Osteoblast (primary cell): Measurements from ENCODE around the gene NDUFA7. TPM values are rescaled to one million over a fixed set of nuclear protein-coding genes. Genes with fewer than 3 reads are reported as not detected.
"Not testable (repeated sequence)": the region's sequence is repeated elsewhere in the genome, so short reads cannot be mapped to it uniquely, and the experiment has no call there.

Experiments
- DNase-seq: peaks from one replicate; pipeline ENCODE4 v3.0.0; 2011; ENCODE audit warnings: low spot score, mixed read lengths; ENCODE audit not compliant: insufficient read length; ENCODE audit errors: missing footprints
- H2AFZ ChIP-seq: 2 replicates; pipeline ENCODE4 v1.6.0; 2011; ENCODE audit warnings: mild to moderate bottlenecking, low read length
- H3K27ac ChIP-seq: 2 replicates; pipeline ENCODE4 v1.5.1; 2011; ENCODE audit warnings: mild to moderate bottlenecking, low read depth, low read length, moderate library complexity
- H3K27me3 ChIP-seq: 2 replicates; pipeline ENCODE4 v1.6.0; 2012; ENCODE audit warnings: mild to moderate bottlenecking, control low read depth, inconsistent platforms, low read length, moderate library complexity; ENCODE audit not compliant: insufficient read depth
- H3K36me3 ChIP-seq: 2 replicates; pipeline ENCODE4 v1.5.1; 2011; ENCODE audit warnings: mild to moderate bottlenecking, low read length, control low read depth, moderate library complexity; ENCODE audit not compliant: insufficient read depth
- H3K4me1 ChIP-seq: 2 replicates; pipeline ENCODE4 v1.5.1; 2011; ENCODE audit warnings: mild to moderate bottlenecking, low read length, control low read depth, moderate library complexity; ENCODE audit not compliant: insufficient read depth
- H3K4me2 ChIP-seq: 2 replicates; pipeline ENCODE4 v1.6.0; 2011; ENCODE audit warnings: mild to moderate bottlenecking, low read length; ENCODE audit not compliant: insufficient read depth
- H3K4me3 ChIP-seq: fragments of 200-600 bp; sonication (generic); 3 replicates; pipeline ENCODE4 v1.5.1; 2012; ENCODE audit warnings: mild to moderate bottlenecking, low read length, inconsistent platforms; ENCODE audit not compliant: insufficient read depth
- H3K79me2 ChIP-seq: 2 replicates; pipeline ENCODE4 v1.6.0; 2012; ENCODE audit warnings: mild to moderate bottlenecking, low read length, control low read depth, inconsistent platforms; ENCODE audit not compliant: insufficient read depth
- H3K9me3 ChIP-seq: 2 replicates; pipeline ENCODE4 v1.5.1; 2011; ENCODE audit warnings: low read depth, low read length, control low read depth
- H4K20me1 ChIP-seq: 2 replicates; pipeline ENCODE4 v1.6.0; 2012; ENCODE audit warnings: mild to moderate bottlenecking, low read length, control low read depth; ENCODE audit not compliant: insufficient read depth
- total RNA-seq: library from RNA; depleted of rRNA; stranded (reverse); fragments of >200 nt; gene quantifications from 2 replicates; pipeline ENCODE4 v1.2.3, GENCODE V29; 2012
- TF ChIP-seq, protein P1 (sequence below): IDR thresholded peaks from 2 replicates; pipeline ENCODE4 v1.5.1; 2011; ENCODE audit warnings: mild to moderate bottlenecking, low read depth, low read length, moderate library complexity; ENCODE audit errors: extremely low read depth

The NDUFA7 gene
- total RNA-seq, 1 donor = 9.0 TPM

DNA sequence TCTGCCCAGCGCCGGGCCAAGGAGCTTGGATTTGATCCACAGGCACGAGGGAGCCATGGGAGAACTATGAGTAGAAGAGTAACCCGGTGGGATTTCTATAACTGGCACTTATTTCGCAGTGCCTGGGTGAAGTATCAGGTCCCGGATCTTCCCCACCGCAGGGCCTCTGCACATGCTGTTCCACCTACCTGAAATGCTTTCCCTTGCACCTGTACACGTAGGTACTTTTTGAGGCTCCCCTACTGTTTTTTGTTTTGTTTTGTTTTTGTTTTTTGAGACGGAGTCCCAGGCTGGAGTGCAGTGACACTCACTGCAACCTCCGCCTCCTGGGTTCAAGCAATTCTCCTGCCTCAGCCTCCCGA lies 22.3 kb upstream of the NDUFA7 start:
- H4K20me1 ChIP-seq = no peaks in the 10 kb centered on the region
- H2AFZ ChIP-seq = no peak overlapping the region
- no peaks in the 10 kb centered on the region for H3K36me3 ChIP-seq
- peaks cover 7% of the 10 kb centered on the region for H3K4me1 ChIP-seq
- no peaks in the 10 kb centered on the region for H3K9me3 ChIP-seq
- H3K79me2 ChIP-seq = no peaks in the 10 kb centered on the region
- peak; percentile 25 for DNase-seq
- H3K4me3 ChIP-seq = peak overlapping the region; percentile 43
- no peak overlapping the region for H3K27ac ChIP-seq
- peak overlapping the region; percentile 43 for H3K4me2 ChIP-seq
- H3K27me3 ChIP-seq = peaks cover 33% of the 10 kb centered on the region
- TF ChIP-seq, protein P1, sequence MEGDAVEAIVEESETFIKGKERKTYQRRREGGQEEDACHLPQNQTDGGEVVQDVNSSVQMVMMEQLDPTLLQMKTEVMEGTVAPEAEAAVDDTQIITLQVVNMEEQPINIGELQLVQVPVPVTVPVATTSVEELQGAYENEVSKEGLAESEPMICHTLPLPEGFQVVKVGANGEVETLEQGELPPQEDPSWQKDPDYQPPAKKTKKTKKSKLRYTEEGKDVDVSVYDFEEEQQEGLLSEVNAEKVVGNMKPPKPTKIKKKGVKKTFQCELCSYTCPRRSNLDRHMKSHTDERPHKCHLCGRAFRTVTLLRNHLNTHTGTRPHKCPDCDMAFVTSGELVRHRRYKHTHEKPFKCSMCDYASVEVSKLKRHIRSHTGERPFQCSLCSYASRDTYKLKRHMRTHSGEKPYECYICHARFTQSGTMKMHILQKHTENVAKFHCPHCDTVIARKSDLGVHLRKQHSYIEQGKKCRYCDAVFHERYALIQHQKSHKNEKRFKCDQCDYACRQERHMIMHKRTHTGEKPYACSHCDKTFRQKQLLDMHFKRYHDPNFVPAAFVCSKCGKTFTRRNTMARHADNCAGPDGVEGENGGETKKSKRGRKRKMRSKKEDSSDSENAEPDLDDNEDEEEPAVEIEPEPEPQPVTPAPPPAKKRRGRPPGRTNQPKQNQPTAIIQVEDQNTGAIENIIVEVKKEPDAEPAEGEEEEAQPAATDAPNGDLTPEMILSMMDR = no peak

DNA sequence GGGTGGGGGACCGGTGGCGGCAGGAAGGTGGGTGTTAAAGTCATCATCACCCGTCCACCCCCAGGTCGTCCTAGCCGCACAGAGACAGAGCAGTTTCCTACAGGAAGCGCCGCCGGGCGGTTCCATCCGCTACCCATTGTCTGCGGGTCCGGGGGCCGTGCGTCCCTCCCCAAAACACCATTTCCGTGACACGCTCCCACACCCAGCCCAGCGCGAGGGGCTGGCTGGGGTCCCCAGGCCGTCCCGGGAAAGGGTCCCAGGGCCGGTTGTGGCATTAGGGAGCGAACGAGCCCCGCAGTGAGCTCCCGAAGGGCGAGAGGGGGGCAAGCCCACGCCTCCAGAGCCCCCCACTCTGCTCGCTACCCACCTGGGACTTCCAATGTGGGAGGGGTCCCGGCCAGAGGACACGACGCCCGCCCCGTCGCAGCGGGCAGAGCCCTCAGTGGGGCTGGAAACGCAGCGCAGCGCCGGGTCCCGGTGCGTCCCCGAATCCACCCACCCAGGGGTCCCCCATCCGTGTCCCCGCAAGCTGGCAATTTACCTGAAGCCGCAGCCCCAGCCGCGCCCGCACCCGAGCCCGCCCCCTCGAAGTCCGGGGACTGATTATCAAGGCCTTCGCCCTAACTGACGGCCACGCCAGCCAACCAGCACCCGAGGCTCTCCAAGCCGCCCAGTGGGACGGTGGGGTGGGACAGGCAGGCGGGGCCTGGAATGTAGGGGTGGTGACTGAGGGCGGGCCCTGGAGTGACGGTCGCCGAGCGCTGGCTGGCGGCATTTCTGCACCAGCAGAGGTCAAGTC lies 21.7 kb upstream of the NDUFA7 start, which contains the start of gene KANK3:
TSS of gene KANK3 (minus strand) at position 579 of the 799 bp plus-strand sequence. CDS start 5,434 bp downstream, outside the sequence.
- Histone ChIP-seq H3K79me2 (no peaks in the 10 kb centered on the region), H3K4me2 (peak within 1 kb of the TSS; percentile 43)
- TF ChIP-seq, protein P1 = no peak

DNA sequence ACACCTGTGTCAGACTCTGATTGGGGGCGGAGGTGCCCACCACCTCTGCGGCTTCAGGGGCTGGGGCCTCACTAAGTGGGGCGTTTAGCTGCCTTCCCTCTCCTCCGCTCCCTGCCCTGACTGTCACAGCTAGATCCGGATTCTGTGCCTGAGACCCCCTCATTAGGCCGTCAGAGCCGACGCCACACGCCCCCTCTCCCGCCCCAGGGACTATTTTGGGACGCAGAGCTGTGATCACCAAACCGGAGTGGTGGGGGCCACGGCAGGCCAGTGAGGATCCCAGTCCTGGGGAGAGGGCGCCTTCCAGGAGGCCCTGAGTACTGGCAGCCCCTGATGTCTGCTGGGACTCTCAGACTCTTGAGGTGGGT lies 21.1 kb upstream of the NDUFA7 start:
- Histone ChIP-seq H3K27ac (no peak overlapping the region), H3K4me2 (no peak overlapping the region)
- TF ChIP-seq, protein P1 = no peak

More for the DNA sequence above, 21.7 kb upstream of the NDUFA7 start, which contains the start of gene KANK3:
- H3K36me3 ChIP-seq = no peaks in the 10 kb centered on the region
- H3K4me3 ChIP-seq = peak within 1 kb of the TSS; percentile 43
- no peak within 1 kb of the TSS for H3K27ac ChIP-seq
- H3K9me3 ChIP-seq = no peaks in the 10 kb centered on the region
- peaks cover 5% of the 10 kb centered on the region for H3K4me1 ChIP-seq
- DNase-seq = peak; percentile 99
- H4K20me1 ChIP-seq = no peaks in the 10 kb centered on the region
- H3K27me3 ChIP-seq = peaks cover 33% of the 10 kb centered on the region
- no peak within 1 kb of the TSS for H2AFZ ChIP-seq

DNA sequence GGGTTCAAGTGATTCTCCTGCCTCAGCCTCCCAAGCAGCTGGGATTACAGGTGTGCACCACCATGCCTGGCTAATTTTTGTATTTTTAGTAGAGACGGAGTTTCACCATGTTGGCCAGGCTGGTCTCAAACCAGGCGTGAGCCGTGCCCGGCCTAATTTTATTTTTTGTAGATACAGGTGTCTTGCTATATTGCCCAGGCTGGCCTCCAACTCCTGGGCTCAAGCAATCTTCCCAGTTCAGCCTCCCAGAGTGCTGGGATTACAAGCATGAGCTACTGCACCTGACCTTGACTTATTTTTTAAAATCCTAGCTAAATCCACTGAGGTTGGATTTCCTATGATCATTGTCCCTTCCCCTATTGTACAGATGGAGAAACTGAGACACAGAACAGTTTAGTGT lies 20.3 kb upstream of the NDUFA7 start:
- H3K27ac ChIP-seq, DNase-seq, H3K9me3 ChIP-seq, H3K79me2 ChIP-seq, H2AFZ ChIP-seq, H3K4me1 ChIP-seq, H3K4me3 ChIP-seq, H3K36me3 ChIP-seq, H4K20me1 ChIP-seq, H3K4me2 ChIP-seq: not testable (repeated sequence)
- peaks cover 36% of the 10 kb centered on the region for H3K27me3 ChIP-seq

More for the DNA sequence above, 21.1 kb upstream of the NDUFA7 start:
- H3K4me3 ChIP-seq = no peak overlapping the region
- H3K27me3 ChIP-seq = peaks cover 33% of the 10 kb centered on the region
- no peak for DNase-seq
- no peak overlapping the region for H2AFZ ChIP-seq
- no peaks in the 10 kb centered on the region for H3K36me3 ChIP-seq
- no peaks in the 10 kb centered on the region for H3K4me1 ChIP-seq
- H3K9me3 ChIP-seq = no peaks in the 10 kb centered on the region
- H4K20me1 ChIP-seq = no peaks in the 10 kb centered on the region
- H3K79me2 ChIP-seq = no peaks in the 10 kb centered on the region
